ENCODE measurements around the gene ALOX5. TPM values are rescaled to one million over a fixed set of nuclear protein-coding genes. Genes with fewer than 3 reads are reported as not detected.
A peak's percentile ranks its signal among the peaks of the same experiment; 100 is the strongest.

Gene ALOX5
- total RNA-seq, 1 experiment from 2014 or later, result 66.5 TPM

DNA sequence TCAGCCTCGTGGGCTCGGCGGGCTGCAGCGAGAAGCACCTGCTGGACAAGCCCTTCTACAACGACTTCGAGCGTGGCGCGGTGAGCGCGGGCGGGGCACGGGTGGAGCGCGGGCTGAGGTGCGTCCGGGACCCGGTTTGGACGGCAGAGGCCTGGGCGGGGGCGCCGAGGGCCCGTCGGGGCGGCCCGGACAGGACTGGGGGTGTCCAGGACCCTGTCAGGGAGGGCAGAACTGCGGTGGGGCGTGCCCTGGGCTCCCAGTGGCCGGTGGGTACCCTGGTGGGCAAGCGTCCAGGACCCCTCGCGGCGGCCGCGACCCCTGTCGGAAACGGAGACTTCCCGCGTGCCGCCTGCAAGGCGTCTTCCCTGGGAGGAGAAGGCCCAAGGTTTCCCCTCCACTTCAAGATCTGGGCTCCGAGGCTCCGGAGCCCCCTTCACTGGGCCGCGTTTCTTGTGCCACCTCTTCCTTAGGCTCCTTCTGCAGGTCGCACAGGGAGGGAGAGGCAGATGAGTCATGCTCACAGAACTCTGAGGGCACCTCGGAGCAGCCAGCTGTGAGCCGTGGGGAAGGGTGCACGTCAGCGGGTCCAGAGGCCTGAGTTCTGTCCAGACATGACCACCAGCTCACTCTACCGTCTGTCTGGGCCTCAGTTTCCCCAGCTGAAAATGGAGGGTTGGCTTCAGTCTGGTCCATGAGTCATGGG is 485 bp downstream of the ALOX5 start:
- peak overlapping the region; percentile 99 for H3K27ac ChIP-seq
- peak overlapping the region; percentile 84 for H3K4me3 ChIP-seq
- CTCF ChIA-PET, result interaction anchor here (0.8 to 1.4 kb wide), 2 partner anchors 20 to 298 kb away, joined by 3 to 4 read pairs; partner anchors contain the start of gene ZFAND4
- peaks cover 37% of the 10 kb centered on the region for H3K4me1 ChIP-seq (replicated peaks; ENCODE audit: insufficient read depth)
- H3K4me2 ChIP-seq, result peak overlapping the region; percentile 94
- H3F3A ChIP-seq (ENCODE audit: insufficient read depth, low read depth), result peaks cover 32% of the 10 kb centered on the region
- H3K9me3 ChIP-seq (ENCODE audit: insufficient read depth, low read depth), result no peaks in the 10 kb centered on the region
- no peaks in the 10 kb centered on the region for H4K20me1 ChIP-seq (ENCODE audit: insufficient read depth)
- peak overlapping the region; percentile 88 for H2AFZ ChIP-seq
- intact Hi-C loops (cut with micrococcal nuclease; ENCODE audit: unreplicated experiment), result loop anchor here (2.0 to 10.0 kb wide), 5 partner anchors 52 to 397 kb away; partner anchors contain the start of genes DEPP1 and ZNF22
- no peaks in the 10 kb centered on the region for H3K36me3 ChIP-seq (ENCODE audit: low read depth)
- no peaks in the 10 kb centered on the region for H3K27me3 ChIP-seq (ENCODE audit: insufficient read depth, low read depth)
- peaks cover 40% of the 10 kb centered on the region for H3K79me2 ChIP-seq (ENCODE audit: low read depth)
- POLR2A ChIA-PET (ENCODE audit: unreplicated experiment), result interaction anchor here (0.7 kb wide), 1 partner anchor 61 kb away, joined by 4 read pairs; no protein-coding TSS in a partner anchor
- no peaks in the 10 kb centered on the region for H3K9me2 ChIP-seq (ENCODE audit: insufficient read depth)
- peak; percentile 71 to 77 for DNase-seq
- no peak for TF ChIP-seq EZH2 (IDR thresholded peaks at IDR 0.05; ENCODE audit: low read depth)
- TF ChIP-seq, protein P1, sequence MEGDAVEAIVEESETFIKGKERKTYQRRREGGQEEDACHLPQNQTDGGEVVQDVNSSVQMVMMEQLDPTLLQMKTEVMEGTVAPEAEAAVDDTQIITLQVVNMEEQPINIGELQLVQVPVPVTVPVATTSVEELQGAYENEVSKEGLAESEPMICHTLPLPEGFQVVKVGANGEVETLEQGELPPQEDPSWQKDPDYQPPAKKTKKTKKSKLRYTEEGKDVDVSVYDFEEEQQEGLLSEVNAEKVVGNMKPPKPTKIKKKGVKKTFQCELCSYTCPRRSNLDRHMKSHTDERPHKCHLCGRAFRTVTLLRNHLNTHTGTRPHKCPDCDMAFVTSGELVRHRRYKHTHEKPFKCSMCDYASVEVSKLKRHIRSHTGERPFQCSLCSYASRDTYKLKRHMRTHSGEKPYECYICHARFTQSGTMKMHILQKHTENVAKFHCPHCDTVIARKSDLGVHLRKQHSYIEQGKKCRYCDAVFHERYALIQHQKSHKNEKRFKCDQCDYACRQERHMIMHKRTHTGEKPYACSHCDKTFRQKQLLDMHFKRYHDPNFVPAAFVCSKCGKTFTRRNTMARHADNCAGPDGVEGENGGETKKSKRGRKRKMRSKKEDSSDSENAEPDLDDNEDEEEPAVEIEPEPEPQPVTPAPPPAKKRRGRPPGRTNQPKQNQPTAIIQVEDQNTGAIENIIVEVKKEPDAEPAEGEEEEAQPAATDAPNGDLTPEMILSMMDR (conservative IDR thresholded peaks at IDR 0.05), result no peak; the same call in 1 of the 2 replicates
- BruUV-seq (replicated peaks), result no TSS peak

DNA sequence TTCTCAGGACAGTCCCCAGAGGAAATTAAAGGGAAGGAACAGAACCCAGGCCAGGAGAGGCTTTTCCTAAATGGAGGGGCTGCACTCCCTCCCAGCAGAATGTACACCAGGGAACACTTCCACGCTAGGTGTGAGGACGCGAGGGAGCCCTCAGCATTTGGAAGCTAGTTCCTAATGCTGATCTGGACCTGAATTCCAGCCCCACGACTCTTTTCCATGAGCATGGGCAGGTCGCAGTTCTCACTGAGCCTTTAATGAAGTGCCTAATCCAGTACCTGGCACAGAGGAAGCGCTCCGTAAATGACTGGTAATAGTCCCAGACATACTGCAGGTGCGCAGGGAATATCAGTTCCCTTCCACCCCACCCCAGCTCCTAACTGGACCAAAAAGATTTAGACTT is 1.1 kb downstream of the ALOX5 start:
- no peak for TF ChIP-seq EZH2 (IDR thresholded peaks at IDR 0.05; ENCODE audit: low read depth)
- TF ChIP-seq, protein P1 (conservative IDR thresholded peaks at IDR 0.05), result no peak
- H3K4me1 ChIP-seq (replicated peaks; ENCODE audit: insufficient read depth), result peaks cover 37% of the 10 kb centered on the region
- H3K36me3 ChIP-seq (ENCODE audit: low read depth), result no peaks in the 10 kb centered on the region
- BruUV-seq (replicated peaks), result no TSS peak
- peaks cover 32% of the 10 kb centered on the region for H3F3A ChIP-seq (ENCODE audit: insufficient read depth, low read depth)
- H3K27me3 ChIP-seq (ENCODE audit: insufficient read depth, low read depth), result no peaks in the 10 kb centered on the region
- H3K9me3 ChIP-seq (ENCODE audit: insufficient read depth, low read depth), result no peaks in the 10 kb centered on the region
- POLR2A ChIA-PET (ENCODE audit: unreplicated experiment), result interaction anchor here (0.7 kb wide), 1 partner anchor 61 kb away, joined by 4 read pairs; no protein-coding TSS in a partner anchor
- DNase-seq, result no peak
- H2AFZ ChIP-seq, result no peak overlapping the region
- intact Hi-C loops (cut with micrococcal nuclease; ENCODE audit: unreplicated experiment), result loop anchor here (2.0 to 10.0 kb wide), 5 partner anchors 52 to 398 kb away; partner anchors contain the start of genes DEPP1 and ZNF22
- H3K9me2 ChIP-seq (ENCODE audit: insufficient read depth), result no peaks in the 10 kb centered on the region
- peaks cover 46% of the 10 kb centered on the region for H3K79me2 ChIP-seq (ENCODE audit: low read depth)
- no peaks in the 10 kb centered on the region for H4K20me1 ChIP-seq (ENCODE audit: insufficient read depth)
- peak overlapping the region; percentile 84 for H3K4me3 ChIP-seq
- peak overlapping the region; percentile 94 for H3K4me2 ChIP-seq
- CTCF ChIA-PET, result interaction anchor here (0.8 to 1.4 kb wide), 2 partner anchors 21 to 297 kb away, joined by 3 to 4 read pairs; partner anchors contain the start of gene ZFAND4
- H3K27ac ChIP-seq, result peak overlapping the region; percentile 99

DNA sequence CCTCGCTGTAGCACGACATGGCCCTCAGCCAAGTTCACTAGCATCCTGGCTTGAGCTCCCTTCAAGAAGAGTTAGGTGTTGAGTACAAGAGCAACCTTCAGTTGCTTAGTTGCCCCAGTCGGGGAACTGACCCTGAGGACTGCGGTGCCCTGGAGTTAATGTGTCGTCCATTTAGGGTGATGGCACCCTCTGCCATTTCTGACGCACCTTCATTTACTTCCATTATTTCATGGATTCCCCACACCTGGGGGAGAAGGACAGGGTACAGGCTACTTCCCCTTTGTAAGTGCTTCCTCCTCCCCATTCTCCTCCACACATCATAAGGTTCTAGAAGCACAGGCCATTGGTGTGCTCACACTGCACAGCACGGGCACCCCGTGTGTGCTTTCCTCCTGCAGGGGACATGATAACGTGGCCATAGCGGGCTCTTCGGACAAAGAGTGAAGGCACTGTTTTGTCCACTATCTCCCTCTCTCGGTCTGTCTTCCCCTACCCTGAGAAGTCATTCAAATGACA is 1.8 kb downstream of the ALOX5 start:
- BruUV-seq (replicated peaks), result TSS peak; percentile 90
- H3K9me2 ChIP-seq (ENCODE audit: insufficient read depth), result no peaks in the 10 kb centered on the region
- no peaks in the 10 kb centered on the region for H4K20me1 ChIP-seq (ENCODE audit: insufficient read depth)
- no peak for TF ChIP-seq EZH2 (IDR thresholded peaks at IDR 0.05; ENCODE audit: low read depth)
- TF ChIP-seq, protein P1 (conservative IDR thresholded peaks at IDR 0.05), result peak; percentile 27; the same call in 1 of the 2 replicates
- H3F3A ChIP-seq (ENCODE audit: insufficient read depth, low read depth), result peaks cover 32% of the 10 kb centered on the region
- H3K4me2 ChIP-seq, result peak overlapping the region; percentile 94
- intact Hi-C loops (cut with micrococcal nuclease; ENCODE audit: unreplicated experiment), result loop anchor here (1.0 to 10.0 kb wide), 7 partner anchors 13 to 398 kb away; partner anchors contain the start of genes DEPP1 and ZNF22
- peak overlapping the region; percentile 84 for H3K4me3 ChIP-seq
- peak overlapping the region; percentile 99 for H3K27ac ChIP-seq
- no peak for DNase-seq
- 0 out of 2 replicates have a peak overlapping the region, but pooled peaks have one; percentile 45 for H2AFZ ChIP-seq
- H3K36me3 ChIP-seq (ENCODE audit: low read depth), result no peaks in the 10 kb centered on the region
- no peaks in the 10 kb centered on the region for H3K27me3 ChIP-seq (ENCODE audit: insufficient read depth, low read depth)
- H3K4me1 ChIP-seq (replicated peaks; ENCODE audit: insufficient read depth), result peaks cover 37% of the 10 kb centered on the region
- H3K79me2 ChIP-seq (ENCODE audit: low read depth), result peaks cover 46% of the 10 kb centered on the region
- POLR2A ChIA-PET (ENCODE audit: unreplicated experiment), result interaction anchor here (0.6 kb wide), 1 partner anchor 67 kb away, joined by 4 read pairs; no protein-coding TSS in a partner anchor
- CTCF ChIA-PET, result interaction anchor here (0.8 to 1.4 kb wide), 2 partner anchors 21 to 297 kb away, joined by 3 to 4 read pairs; partner anchors contain the start of gene ZFAND4
- H3K9me3 ChIP-seq (ENCODE audit: insufficient read depth, low read depth), result no peaks in the 10 kb centered on the region
